H9 (cell line): ENCODE measurements around the gene PRDM11. TPM values are rescaled to one million over a fixed set of nuclear protein-coding genes. Genes with fewer than 3 reads are reported as not detected.

Experiments used
- DNase-seq: peaks from one replicate; pipeline ENCODE4 v3.0.0-alpha.2; 2017
- H2AFZ ChIP-seq: one replicate; pipeline ENCODE4 v1.6.1; 2013; ENCODE audit warnings: mild to moderate bottlenecking, low read length, control low read depth, moderate library complexity
- H2AK5ac ChIP-seq: 2 replicates; pipeline ENCODE4 v1.6.1; 2013; ENCODE audit warnings: low read length, control low read depth, mixed read lengths; ENCODE audit not compliant: insufficient read length
- H2BK120ac ChIP-seq: one replicate; pipeline ENCODE4 v1.6.1; 2013; ENCODE audit warnings: low read depth, mild to moderate bottlenecking, low read length, control low read depth, inconsistent platforms; ENCODE audit not compliant: poor library complexity, severe bottlenecking
- H2BK12ac ChIP-seq: 2 replicates; pipeline ENCODE4 v1.6.1; 2013; ENCODE audit warnings: low read length, control low read depth, mixed read lengths, low read depth; ENCODE audit not compliant: insufficient read length
- H2BK15ac ChIP-seq: 2 replicates; pipeline ENCODE4 v1.6.1; 2013; ENCODE audit warnings: low read depth, low read length, control low read depth
- H2BK20ac ChIP-seq: one replicate; pipeline ENCODE4 v1.6.1; 2013; ENCODE audit warnings: low read depth, mild to moderate bottlenecking, low read length, control low read depth, inconsistent platforms; ENCODE audit not compliant: poor library complexity, severe bottlenecking
- H2BK5ac ChIP-seq: 2 replicates; pipeline ENCODE4 v1.6.1; 2013; ENCODE audit warnings: low read length, control low read depth, mixed read lengths; ENCODE audit not compliant: insufficient read length
- H3K14ac ChIP-seq: 2 replicates; pipeline ENCODE4 v1.6.1; 2013; ENCODE audit warnings: low read length, control low read depth; ENCODE audit not compliant: insufficient read depth
- H3K18ac ChIP-seq: 2 replicates; pipeline ENCODE4 v1.6.1; 2013; ENCODE audit warnings: low read depth, mild to moderate bottlenecking, mixed read lengths, low read length, control low read depth; ENCODE audit not compliant: insufficient read length
- H3K23ac ChIP-seq: 2 replicates; pipeline ENCODE4 v1.6.1; 2013; ENCODE audit warnings: low read length, control low read depth, mixed read lengths, low read depth; ENCODE audit not compliant: insufficient read length
- H3K23me2 ChIP-seq: 2 replicates; pipeline ENCODE4 v1.6.1; 2013; ENCODE audit warnings: low read depth, mild to moderate bottlenecking, mixed read lengths, low read length, control low read depth; ENCODE audit not compliant: insufficient read length, poor library complexity, severe bottlenecking
- H3K27ac ChIP-seq: 2 replicates; pipeline ENCODE4 v1.5.1; 2013; ENCODE audit warnings: low read length, control low read depth, mixed read lengths, low read depth; ENCODE audit not compliant: insufficient read length
- H3K27me3 ChIP-seq: 2 replicates; pipeline ENCODE4 v1.6.1; 2013; ENCODE audit warnings: low read length, control low read depth, inconsistent platforms; ENCODE audit not compliant: insufficient read depth
- H3K4ac ChIP-seq: 2 replicates; pipeline ENCODE4 v1.6.1; 2013; ENCODE audit warnings: low read depth, mild to moderate bottlenecking, control low read depth, inconsistent platforms, low read length, moderate library complexity
- H3K4me1 ChIP-seq: 2 replicates; pipeline ENCODE4 v1.6.1; 2013; ENCODE audit warnings: low read length, control low read depth, inconsistent platforms; ENCODE audit not compliant: insufficient read depth
- H3K4me2 ChIP-seq: 2 replicates; pipeline ENCODE4 v1.6.1; 2013; ENCODE audit warnings: low read length, control low read depth, mixed read lengths; ENCODE audit not compliant: insufficient read length, insufficient read depth
- H3K56ac ChIP-seq: 2 replicates; pipeline ENCODE4 v1.6.1; 2013; ENCODE audit warnings: low read depth, mild to moderate bottlenecking, mixed read lengths, low read length, control low read depth; ENCODE audit not compliant: insufficient read length
- H3K79me1 ChIP-seq: 2 replicates; pipeline ENCODE4 v1.6.1; 2013; ENCODE audit warnings: low read depth, mild to moderate bottlenecking, moderate library complexity, low read length, control low read depth, inconsistent platforms; ENCODE audit not compliant: insufficient read depth, poor library complexity, severe bottlenecking
- H3K79me2 ChIP-seq: 2 replicates; pipeline ENCODE4 v1.6.1; 2013; ENCODE audit warnings: low read length, control low read depth, inconsistent platforms; ENCODE audit not compliant: insufficient read depth
- H3K9ac ChIP-seq: 2 replicates; pipeline ENCODE4 v1.6.1; 2013; ENCODE audit warnings: low read length, control low read depth, mixed read lengths; ENCODE audit not compliant: insufficient read length; ENCODE audit errors: extremely low read depth
- H3K9me3 ChIP-seq: one replicate; pipeline ENCODE4 v1.6.1; 2013; ENCODE audit warnings: low read depth, low read length, inconsistent platforms; ENCODE audit not compliant: control insufficient read depth
- H3T11ph ChIP-seq: one replicate; pipeline ENCODE4 v1.6.1; 2013; ENCODE audit warnings: mild to moderate bottlenecking, low read length, control low read depth, inconsistent platforms
- H4K20me1 ChIP-seq: one replicate; pipeline ENCODE4 v1.6.1; 2013; ENCODE audit not compliant: control insufficient read depth, insufficient read length, insufficient read depth
- H4K5ac ChIP-seq: 2 replicates; pipeline ENCODE4 v1.6.1; 2013; ENCODE audit warnings: low read depth, mild to moderate bottlenecking, mixed read lengths, low read length, control low read depth; ENCODE audit not compliant: insufficient read length
- H4K8ac ChIP-seq: replicated peaks from 2 replicates; pipeline ENCODE4 v1.6.1; 2013; ENCODE audit warnings: low read length, control low read depth, mixed read lengths, low read depth; ENCODE audit not compliant: insufficient read length
- H4K91ac ChIP-seq: 2 replicates; pipeline ENCODE4 v1.6.1; 2013; ENCODE audit warnings: low read depth, mild to moderate bottlenecking, moderate library complexity, mixed read lengths, low read length, control low read depth; ENCODE audit not compliant: insufficient read length
- H3K27ac Mint-ChIP-seq, 3 experiments: 2 replicates in 2 of 3; 3 replicates in 1 of 3; pipeline ENCODE4 v1.8.0; 2020 to 2021; ENCODE audit warnings: mixed read lengths in 3 of 3, mild to moderate bottlenecking in 1 of 3, moderate library complexity in 1 of 3
- H3K27me3 Mint-ChIP-seq: 2 replicates; pipeline ENCODE4 v1.8.0; 2021; ENCODE audit warnings: low read depth, mild to moderate bottlenecking, moderate library complexity, mixed read lengths
- H3K36me3 Mint-ChIP-seq, 3 experiments: 2 replicates in 2 of 3; 3 replicates in 1 of 3; pipeline ENCODE4 v1.8.0; 2020 to 2021; ENCODE audit warnings: low read depth in 3 of 3, mixed read lengths in 3 of 3; ENCODE audit not compliant: insufficient read depth in 1 of 3
- H3K4me1 Mint-ChIP-seq, 2 experiments: 2 replicates each; pipeline ENCODE4 v1.8.0; 2020; ENCODE audit warnings: mixed read lengths in 2 of 2
- H3K4me3 Mint-ChIP-seq, 2 experiments: 2 replicates in 1 of 2; 3 replicates in 1 of 2; pipeline ENCODE4 v1.8.0; 2020 to 2021; ENCODE audit warnings: mild to moderate bottlenecking in 2 of 2, mixed read lengths in 2 of 2, moderate library complexity in 1 of 2
- H3K9me3 Mint-ChIP-seq, 2 experiments: 2 replicates in 1 of 2; 3 replicates in 1 of 2; pipeline ENCODE4 v1.8.0; 2020; ENCODE audit warnings: mild to moderate bottlenecking in 2 of 2, mixed read lengths in 2 of 2, moderate library complexity in 1 of 2
- WGBS: extraction: QIAGEN DNeasy Blood & Tissue Kit; methylation state at CpG from one replicate; pipeline ENCODE4 v1.1.7; 2013; ENCODE audit warnings: missing lambda C conversion rate, low lambda C conversion rate, mixed read lengths; ENCODE audit not compliant: insufficient read length; ENCODE audit errors: extremely low coverage; 5-methylcytosine and 5-hydroxymethylcytosine counted together
- total RNA-seq: library from RNA; stranded (reverse); gene quantifications from 2 replicates; pipeline ENCODE4 v1.2.1, GENCODE V29; 2021
- TF ChIP-seq, protein P1 (sequence below): fragments of 200-600 bp; sonication (generic); conservative IDR thresholded peaks from 3 replicates; pipeline ENCODE4 v1.8.0; 2021; ENCODE audit warnings: antibody characterized with exemption, mild to moderate bottlenecking

PRDM11 gene
- total RNA-seq, 1 experiment from 2014 or later: 11.5 TPM

- no peak overlapping the region for H3K56ac ChIP-seq
- H2BK5ac ChIP-seq: no peak overlapping the region
- no peaks in the 10 kb centered on the region for H3K27me3 ChIP-seq
- H3K27ac Mint-ChIP-seq: no peak overlapping the region
- no peak overlapping the region for H2BK120ac ChIP-seq
- H2BK12ac ChIP-seq: no peak overlapping the region
- no CpG with 5 or more reads among the region's 19 CpGs for WGBS
- H3K4me2 ChIP-seq: no peak overlapping the region
- H4K20me1 ChIP-seq: no peaks in the 10 kb centered on the region
- no peak overlapping the region for H3K4me3 Mint-ChIP-seq
- no peak overlapping the region for H2BK15ac ChIP-seq
- H3K36me3 Mint-ChIP-seq: peaks cover 16 to 27% (median 21%) of the 10 kb centered on the region in 3 experiments; a peak in 6 of 7 replicates
- no peak overlapping the region for H3K14ac ChIP-seq
- H3K27ac ChIP-seq: no peak overlapping the region
- H3K79me1 ChIP-seq: no peaks in the 10 kb centered on the region
- TF ChIP-seq, protein P1, sequence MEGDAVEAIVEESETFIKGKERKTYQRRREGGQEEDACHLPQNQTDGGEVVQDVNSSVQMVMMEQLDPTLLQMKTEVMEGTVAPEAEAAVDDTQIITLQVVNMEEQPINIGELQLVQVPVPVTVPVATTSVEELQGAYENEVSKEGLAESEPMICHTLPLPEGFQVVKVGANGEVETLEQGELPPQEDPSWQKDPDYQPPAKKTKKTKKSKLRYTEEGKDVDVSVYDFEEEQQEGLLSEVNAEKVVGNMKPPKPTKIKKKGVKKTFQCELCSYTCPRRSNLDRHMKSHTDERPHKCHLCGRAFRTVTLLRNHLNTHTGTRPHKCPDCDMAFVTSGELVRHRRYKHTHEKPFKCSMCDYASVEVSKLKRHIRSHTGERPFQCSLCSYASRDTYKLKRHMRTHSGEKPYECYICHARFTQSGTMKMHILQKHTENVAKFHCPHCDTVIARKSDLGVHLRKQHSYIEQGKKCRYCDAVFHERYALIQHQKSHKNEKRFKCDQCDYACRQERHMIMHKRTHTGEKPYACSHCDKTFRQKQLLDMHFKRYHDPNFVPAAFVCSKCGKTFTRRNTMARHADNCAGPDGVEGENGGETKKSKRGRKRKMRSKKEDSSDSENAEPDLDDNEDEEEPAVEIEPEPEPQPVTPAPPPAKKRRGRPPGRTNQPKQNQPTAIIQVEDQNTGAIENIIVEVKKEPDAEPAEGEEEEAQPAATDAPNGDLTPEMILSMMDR: no peak
- no peak overlapping the region for H3T11ph ChIP-seq
- H3K9me3 ChIP-seq: no peaks in the 10 kb centered on the region
- no peaks in the 10 kb centered on the region for H3K9me3 Mint-ChIP-seq
- no peak overlapping the region for H4K91ac ChIP-seq
- H4K8ac ChIP-seq: no peak overlapping the region
- no peaks in the 10 kb centered on the region for H3K79me2 ChIP-seq
- H2BK20ac ChIP-seq: no peak overlapping the region
- H4K5ac ChIP-seq: no peak overlapping the region
- DNase-seq: no peak
- no peak overlapping the region for H3K4ac ChIP-seq
- H3K27me3 Mint-ChIP-seq: no peaks in the 10 kb centered on the region
- H3K4me1 ChIP-seq: no peaks in the 10 kb centered on the region
- no peak overlapping the region for H3K9ac ChIP-seq
- no peak overlapping the region for H2AK5ac ChIP-seq
- H2AFZ ChIP-seq: no peak overlapping the region
- no peaks in the 10 kb centered on the region for H3K23me2 ChIP-seq
- H3K18ac ChIP-seq: no peak overlapping the region
- no peak overlapping the region for H3K23ac ChIP-seq
- H3K4me1 Mint-ChIP-seq: no peaks in the 10 kb centered on the region; a peak in 1 of 4 replicates
Observed at GRCh38 chr11:45227836-45228235, 81.4 kb downstream of the PRDM11 start.
